DMS53 treated with DMSO at 0.1 percent for 48 hours (cell line): ENCODE measurements around the gene INHBA.

Source experiments
- DNase-seq: peaks from one replicate; lab custom pipeline; 2025; ENCODE audit not compliant: unreplicated experiment; lab: John Stamatoyannopoulos, UW

Gene INHBA

DNA sequence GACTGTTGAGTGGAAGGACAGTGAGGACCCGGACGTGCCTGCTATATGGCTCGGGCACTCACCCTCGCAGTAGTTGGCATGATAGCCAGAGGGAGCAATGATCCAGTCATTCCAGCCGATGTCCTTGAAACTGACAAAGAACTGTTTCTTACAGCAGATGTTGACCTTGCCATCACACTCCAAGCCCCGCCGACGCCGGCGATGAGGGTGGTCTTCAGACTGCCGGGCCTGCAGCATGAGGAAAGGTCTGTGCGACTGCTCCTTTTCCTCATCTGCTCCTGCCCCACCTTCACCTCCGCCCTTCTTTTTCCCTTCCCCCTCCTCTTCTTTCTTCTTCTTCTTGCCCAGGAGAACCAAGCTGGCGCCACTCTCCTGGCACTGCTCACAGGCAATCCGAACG lies 13.1 kb downstream of the INHBA start:
- DNase-seq, result no peak

DNA sequence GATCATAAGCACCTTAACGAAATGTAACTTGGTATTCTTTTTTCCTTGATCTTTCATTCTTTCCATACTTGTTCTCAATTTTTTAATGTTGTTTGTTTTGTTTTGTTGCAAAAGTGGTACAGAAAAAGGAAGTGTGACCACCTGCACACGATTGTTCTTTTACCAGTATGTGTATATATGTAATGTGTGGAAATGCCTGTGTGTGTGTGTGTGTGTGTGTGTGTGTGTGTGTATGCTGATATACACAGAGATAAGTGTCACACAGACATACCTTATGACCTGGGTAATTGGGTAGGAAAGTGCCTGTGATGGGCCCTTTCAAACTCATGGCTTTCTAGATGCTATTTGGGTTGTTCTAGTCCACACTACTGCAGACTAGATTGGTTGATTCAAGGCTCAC lies 14.0 kb downstream of the INHBA start:
- no peak for DNase-seq

DNA sequence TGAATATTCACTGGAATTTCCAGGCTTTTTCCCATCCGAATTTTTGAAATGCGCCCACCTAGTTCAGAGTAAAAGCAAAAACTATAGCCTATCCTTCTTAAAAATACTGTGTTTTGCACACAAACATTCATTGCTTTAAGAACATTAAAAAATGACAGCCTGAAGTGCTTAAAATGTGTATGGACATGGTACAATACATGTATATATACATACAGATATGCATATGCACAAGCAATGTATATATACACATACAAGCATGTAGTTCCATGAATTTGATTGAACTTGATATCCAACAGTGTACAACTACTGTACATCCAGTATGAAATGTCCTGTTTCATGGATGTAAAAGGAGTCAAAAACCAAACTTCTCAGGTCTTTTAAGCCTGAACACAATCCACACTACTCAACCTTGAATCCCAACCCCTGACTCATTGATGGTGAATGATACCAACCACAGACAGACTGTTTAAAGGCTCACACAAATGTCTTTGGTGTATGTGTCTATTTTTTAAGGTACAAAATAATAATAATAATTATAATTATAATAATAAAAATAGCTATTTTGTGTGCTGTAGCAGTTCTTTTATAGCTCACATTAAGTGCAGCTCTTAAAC lies 14.8 kb downstream of the INHBA start:
- DNase-seq, result no peak

DNA sequence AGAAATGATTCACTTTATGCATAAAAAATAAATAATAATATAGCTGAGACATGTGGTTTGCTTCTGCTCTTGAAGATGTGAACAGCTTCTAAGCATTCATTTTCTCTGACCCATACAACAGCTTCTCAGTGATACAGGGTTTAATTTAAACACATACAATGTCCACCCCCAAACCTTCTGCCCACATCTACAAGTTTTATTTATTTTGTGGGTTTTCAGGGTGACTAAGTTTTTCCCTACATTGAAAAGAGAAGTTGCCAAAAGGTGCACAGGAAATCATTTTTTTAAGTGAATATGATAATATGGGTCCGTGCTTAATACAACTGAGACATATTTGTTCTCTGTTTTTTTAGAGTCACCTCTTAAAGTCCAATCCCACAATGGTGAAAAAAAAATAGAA lies 17.2 kb downstream of the INHBA start:
- DNase-seq, result no peak

DNA sequence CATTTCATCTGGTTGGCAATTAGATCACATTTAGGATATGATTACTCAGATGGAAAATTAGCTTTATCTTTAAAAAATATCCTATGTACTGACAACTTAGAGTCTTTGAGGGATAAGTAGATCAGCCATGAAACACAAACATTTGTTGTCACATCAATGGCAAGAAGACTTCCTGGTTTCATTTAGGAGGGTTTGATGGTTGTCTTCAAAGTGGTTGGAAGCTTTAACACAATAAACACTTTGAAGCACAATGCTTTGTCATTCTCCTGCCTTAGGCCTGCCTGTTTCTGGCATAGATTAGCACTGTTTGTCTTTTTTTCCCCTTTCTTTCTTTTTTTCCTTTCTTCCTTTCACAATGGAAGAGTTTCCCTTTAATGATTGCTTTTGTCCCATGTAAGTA lies 20.5 kb downstream of the INHBA start:
- DNase-seq, result no peak

DNA sequence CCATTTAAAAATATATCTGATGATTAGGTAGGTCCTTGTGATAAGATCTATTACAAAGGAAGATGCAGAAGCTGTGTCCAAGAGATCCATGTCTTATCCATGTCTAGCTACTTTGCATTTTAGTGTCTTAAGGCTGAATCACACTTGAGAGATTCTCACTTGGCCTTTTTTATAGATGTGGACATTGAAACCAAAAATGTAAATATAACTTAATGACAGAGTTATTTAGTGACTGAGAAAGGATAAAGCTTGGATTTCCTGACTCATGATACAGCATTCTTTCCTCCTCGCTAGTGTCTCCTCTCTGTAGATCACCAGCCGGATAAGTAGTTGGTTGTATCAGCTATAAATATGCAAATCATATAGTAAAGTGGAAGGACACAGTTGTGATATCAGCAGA lies 23.3 kb downstream of the INHBA start:
- DNase-seq, result no peak

DNA sequence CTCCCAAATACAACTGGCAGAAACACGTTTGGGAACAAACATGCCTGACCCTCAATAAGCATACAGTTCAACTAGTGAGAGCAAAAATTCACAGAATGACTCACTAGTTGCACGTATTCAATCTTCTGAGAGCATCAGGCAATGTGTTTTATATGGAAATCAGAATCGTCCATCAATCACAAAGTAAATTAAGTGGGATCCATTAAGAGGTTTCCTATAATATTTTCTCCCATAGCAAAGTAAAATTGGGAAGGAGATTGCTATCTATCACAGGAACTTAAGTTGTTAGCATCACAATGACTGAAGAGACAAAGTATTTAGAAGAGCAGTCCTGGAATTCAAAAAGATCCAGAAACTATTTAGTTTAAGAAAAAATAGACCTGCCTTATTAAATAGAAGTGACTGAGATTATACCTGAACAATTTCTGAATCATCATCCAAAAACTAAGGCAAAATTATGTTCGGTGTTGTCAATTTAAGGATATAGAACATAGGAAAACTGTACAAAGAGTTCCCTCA lies 28.3 kb downstream of the INHBA start:
- DNase-seq, result no peak

DNA sequence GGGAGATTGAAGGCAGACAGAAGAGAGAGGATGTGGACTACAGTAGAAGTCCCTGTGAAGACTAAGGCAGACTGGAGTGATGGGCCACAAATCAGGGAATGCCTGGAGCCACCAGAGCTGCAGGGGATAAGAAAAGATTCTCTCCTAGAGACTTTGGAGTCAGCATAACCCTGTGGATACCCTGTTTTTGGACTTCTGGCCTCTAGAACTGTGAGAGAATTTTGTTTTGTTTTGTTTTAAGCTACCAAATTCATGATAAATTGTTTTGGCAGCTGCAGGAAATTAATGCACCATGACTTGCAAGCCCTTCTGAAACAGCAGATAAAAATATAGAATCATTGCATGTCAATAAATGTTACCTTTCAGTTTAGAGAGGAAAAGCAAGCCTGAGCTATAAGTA lies 41.3 kb downstream of the INHBA start:
- no peak for DNase-seq

DNA sequence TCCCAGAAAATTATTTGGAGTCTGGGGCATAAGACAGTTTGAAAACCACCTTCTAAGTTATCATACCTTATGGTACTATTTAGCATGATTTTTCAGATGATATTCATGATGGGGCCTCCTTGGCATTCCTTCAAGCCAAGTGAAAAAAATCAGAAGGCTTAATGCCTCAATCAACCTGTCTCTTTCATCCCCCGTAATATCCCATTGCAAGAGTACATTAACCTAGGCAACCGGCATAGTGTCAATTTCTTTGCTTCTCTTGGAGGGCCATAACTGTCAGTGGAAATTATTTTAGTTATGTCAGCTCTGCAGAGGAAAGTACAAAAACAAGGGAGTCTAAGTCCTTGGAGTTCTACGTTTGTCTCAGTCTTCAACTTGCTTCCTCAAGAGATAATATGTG lies 43.4 kb downstream of the INHBA start:
- DNase-seq, result no peak

DNA sequence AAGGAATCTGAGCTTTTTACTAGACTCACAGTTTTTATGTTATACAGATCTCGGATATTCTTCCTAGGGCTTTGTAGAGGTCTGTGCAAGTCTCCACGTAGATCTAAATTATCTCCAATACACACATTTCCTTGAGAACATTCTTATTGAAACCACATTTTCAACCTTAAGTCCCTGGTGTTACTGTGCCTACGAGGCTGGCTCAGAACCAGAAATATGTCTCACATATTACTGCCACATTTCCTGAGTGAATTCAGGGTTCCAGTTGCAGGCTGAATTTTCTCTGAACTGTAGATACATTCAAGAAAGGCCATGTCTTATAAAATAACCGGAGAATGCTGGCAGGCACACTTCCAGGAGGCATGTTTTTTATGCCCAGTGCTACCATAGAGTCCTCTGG lies 46.5 kb downstream of the INHBA start:
- no peak for DNase-seq

DNA sequence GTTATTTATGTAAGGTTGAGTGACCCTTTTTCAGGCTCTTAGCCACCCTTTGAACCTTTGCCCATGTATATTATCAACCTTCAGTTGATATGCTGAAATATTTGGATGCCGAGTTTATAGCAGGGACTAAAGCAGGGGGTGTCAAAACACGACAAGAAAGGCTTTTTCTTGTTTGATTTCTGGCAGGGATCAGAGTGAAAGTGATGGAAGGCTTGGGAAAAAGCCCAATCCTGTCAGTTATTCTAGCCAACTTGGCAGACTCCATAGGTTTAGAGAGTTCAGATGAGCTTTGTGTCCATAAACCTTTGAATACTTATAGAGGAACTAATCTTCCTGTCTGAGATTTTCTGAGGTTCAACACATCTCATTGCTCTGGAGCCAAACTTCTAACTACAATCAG lies 47.5 kb downstream of the INHBA start:
- DNase-seq, result no peak

DNA sequence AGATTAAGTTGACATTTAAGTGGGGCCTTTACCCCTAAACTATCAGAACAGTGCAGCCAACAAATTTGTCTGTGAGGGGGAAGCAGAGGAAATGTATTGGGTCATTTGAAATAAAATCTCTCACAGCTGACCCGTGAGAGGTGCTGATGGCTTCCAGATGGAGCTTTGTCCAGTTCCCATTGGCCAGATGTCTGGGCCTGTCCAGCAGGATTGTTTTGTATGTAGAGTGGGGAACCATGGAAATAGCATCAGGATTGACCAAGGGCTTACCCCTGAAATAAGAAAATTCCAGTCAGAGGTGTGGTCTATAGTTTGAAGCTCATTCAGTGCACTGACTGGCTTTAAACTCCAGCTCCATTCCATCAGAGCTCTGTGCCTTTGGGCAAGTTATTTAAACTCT lies 50.6 kb downstream of the INHBA start:
- no peak for DNase-seq

DNA sequence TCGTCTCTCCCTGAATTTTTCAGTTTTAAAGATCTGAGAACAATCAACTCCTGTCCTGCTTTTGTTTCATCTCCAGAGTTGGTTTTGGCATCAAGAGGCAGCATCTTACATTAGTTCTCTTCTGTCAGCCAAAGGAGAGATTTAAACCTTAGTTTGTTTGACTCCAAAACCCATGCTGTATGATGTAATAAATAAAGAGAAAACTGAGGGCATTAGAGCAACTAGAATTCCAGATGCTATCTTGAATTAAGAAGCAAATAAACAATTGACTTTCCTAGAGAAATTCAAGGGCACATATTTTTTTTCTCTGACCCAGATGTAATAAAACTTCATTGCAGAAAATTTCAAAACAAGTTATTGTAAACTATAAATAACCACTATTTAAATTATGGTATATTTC lies 54.4 kb downstream of the INHBA start:
- DNase-seq, result no peak

DNA sequence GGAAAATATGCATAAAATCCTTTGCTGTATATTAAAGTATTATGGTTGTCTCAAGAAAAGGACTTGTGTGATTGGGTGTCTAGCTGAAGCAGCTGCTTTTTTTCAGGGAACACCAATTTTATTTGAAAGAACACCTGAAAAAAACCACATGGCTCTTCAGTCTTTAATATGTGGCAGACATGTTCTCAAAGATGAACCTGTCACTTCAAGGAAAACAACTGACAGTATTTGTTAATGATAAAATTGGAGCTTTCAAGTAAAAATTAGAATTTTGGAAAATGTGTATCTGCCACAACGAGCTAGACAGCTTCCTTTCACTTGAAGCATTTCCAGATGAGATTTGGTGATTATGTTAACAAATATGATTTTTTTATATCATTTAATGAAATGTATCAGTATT lies 59.3 kb downstream of the INHBA start:
- no peak for DNase-seq

DNA sequence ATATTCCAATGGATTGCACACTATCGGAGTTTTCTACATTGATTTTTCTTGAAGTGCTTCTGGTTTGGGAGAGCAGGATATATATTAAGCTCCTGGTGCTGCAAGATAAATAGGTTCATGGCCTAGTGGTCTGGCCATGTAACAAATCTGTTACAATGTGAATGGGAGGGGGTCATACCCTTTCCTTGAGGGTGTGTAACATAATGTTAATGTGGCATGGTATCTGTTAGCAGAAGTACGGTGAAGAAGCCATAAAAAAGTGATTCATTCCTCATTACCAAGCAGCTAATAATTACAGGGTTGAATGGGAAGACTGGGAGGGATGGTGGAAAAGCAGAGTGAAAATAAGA lies 61.2 kb downstream of the INHBA start:
- DNase-seq, result no peak

DNA sequence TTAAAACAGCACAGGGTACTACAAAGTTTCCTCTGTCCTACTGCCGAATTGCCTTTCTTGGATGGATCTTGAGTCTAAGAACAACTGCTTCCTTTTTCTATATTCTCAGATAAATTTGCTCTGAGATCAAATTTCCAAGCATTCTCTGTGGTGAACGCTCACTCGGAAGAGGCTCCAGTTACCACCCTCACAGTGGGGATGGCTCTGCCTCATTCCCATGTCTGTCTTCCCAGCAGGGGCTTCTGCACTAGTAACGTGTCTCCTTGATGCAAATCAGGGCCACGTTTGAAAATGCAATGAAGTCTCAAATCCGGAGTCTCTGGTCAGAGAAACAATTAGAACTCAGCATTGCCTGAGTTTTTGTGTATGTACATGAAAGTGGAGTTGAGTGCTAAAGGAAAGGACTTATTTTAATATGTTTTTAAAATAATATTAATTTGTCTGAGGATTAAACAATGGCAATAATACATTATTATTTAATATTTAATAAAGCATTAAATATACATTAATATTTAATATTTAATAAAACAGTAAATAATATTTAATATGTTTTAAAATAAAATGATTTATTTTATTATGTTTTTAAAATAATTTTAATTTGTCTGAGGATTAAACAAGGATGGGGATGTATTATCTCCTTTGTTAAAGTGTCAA lies 61.8 kb downstream of the INHBA start:
- DNase-seq, result no peak

DNA sequence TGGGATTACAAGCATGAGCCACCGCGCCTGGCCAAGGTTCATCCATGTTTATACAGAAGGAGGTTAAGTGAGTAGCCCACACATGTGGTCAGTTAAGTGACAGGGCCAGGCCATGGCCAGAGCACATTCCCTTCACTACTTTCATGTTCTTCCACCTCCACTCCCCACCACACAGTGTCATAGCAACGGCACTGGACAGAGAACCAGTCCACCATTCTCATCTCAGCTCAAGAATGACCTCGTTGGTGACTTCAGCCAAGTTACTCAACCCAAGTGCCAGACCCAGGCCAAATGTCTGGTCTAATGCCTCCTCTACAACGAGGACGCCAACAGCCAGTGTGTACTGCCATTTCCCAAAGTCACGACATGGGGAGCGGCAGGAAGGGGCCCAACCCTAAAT lies 62.4 kb downstream of the INHBA start:
- DNase-seq, result no peak

DNA sequence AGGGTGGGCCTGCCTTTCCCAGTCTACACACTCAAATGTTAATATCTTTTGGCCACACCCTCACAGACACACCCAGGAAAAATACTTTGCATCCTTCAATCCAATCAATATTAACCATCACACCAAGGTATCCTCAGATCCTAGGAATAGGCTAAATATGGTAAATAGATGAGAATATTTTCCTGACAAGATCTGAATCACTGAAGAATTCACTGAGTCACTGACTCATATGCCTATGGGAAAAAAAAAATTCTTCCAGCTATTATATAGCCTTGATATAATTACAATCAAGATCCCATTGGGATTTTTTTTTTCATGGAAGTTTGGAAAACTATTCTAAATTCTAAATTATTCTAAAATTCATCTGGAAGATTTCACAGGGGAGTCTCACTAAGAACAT lies 65.8 kb downstream of the INHBA start:
- no peak for DNase-seq
